ENCODE measurements around the gene PNLDC1. TPM values are rescaled to one million over a fixed set of nuclear protein-coding genes. Genes with fewer than 3 reads are reported as not detected.

Gene PNLDC1
- total and polyA plus RNA-seq, 9 of the 15 experiments (the other 6 are each of a cell fraction or from before 2014, with no cell fraction given): 0.12 TPM; not detected in 8

GRCh38 chr6:159854959-159855358 is 54.9 kb downstream of the PNLDC1 start (continued):
- TF ChIP-seq ZNF584 (CRISPR knock-in tag; IDR thresholded peaks at IDR 0.05; ENCODE audit: low read depth) (no peak), KDM1A (IDR thresholded peaks at IDR 0.05) (no peak)

GRCh38 chr6:159858259-159858658 is 58.2 kb downstream of the PNLDC1 start:
- no peak overlapping the region for H2AFZ ChIP-seq (ENCODE audit: low read depth, low read length)
- FAIRE-seq (no peak), DNase-seq (ENCODE audit: extremely low read depth in 1 of 4, low spot score in 3 of 4) (no peak), ATAC-seq (no peak)
- intact Hi-C loops (cut with micrococcal nuclease): no loop called here
- peaks cover 3% of the 10 kb centered on the region; the same call in 1 of the 2 replicates for H4K20me1 ChIP-seq (replicated peaks; ENCODE audit: control insufficient read depth, insufficient read depth, low read length)
- WGBS (ENCODE audit: insufficient coverage, low coverage, missing lambda C conversion rate): 0% methylated on average over 1 of the region's 1 CpG
- no peaks in the 10 kb centered on the region for H3K9me1 ChIP-seq (ENCODE audit: control insufficient read depth, insufficient read depth, low read length)
- no peak overlapping the region for H3K4me2 ChIP-seq (ENCODE audit: insufficient read depth, low read length)
- H3K27me3 ChIP-seq (ENCODE audit: control insufficient read depth in 2 of 2, insufficient read depth in 2 of 2, low read length in 2 of 2): no peaks in the 10 kb centered on the region; a peak in 1 of 5 replicates
- H3K9me3 ChIP-seq (replicated peaks; ENCODE audit: control insufficient read depth, insufficient read depth, low read depth, low read length): no peaks in the 10 kb centered on the region
- no peaks in the 10 kb centered on the region for H3K36me3 ChIP-seq (ENCODE audit: control insufficient read depth, insufficient read depth, low read length)
- no peak overlapping the region for H3K9ac ChIP-seq (ENCODE audit: insufficient read depth in 1 of 2, low read depth in 2 of 2, low read length in 2 of 2)
- BruUV-seq (replicated peaks): no TSS peak
- no peak overlapping the region for H3K4me3 ChIP-seq
- ChIA-PET CTCF (ENCODE audit: low intra/inter-chr PET ratio) (no interaction called here), POLR2A (no interaction called here)
- H3K27ac ChIP-seq (ENCODE audit: extremely low read depth, low read depth, low read length): no peak overlapping the region
- in situ Hi-C loops (cut with MboI): no loop called here
- no peaks in the 10 kb centered on the region for H3K79me2 ChIP-seq (ENCODE audit: control insufficient read depth, insufficient read depth, low read length)
- H3K4me1 ChIP-seq (replicated peaks in 1 of 2; ENCODE audit: control insufficient read depth in 2 of 2, insufficient read depth in 2 of 2, low read length in 2 of 2): no peaks in the 10 kb centered on the region
- no peak for TF ChIP-seq MAFG (tag; conservative IDR thresholded peaks at IDR 0.05)
- TF ChIP-seq RB1 (IDR thresholded peaks at IDR 0.05; ENCODE audit: low read depth): no peak
- no peak for TF ChIP-seq CHAMP1 (IDR thresholded peaks at IDR 0.05)
- TF ChIP-seq POLR2AphosphoS5 (IDR thresholded peaks at IDR 0.05; ENCODE audit: control insufficient read depth, insufficient read depth, low read depth, low read length): no peak
- TF ChIP-seq PATZ1 (CRISPR knock-in tag; IDR thresholded peaks at IDR 0.05; ENCODE audit: borderline replicate concordance): no peak
- no peak for TF ChIP-seq PRPF4 (IDR thresholded peaks at IDR 0.05; ENCODE audit: insufficient read depth, low read depth, low read length, poor library complexity, severe bottlenecking)
- TF ChIP-seq WHSC1 (IDR thresholded peaks at IDR 0.05; ENCODE audit: low read length): no peak
- no peak for TF ChIP-seq AFF4 (CRISPR knock-in tag; IDR thresholded peaks at IDR 0.05)
